ENCODE measurements around the gene NSUN6.

GRCh38 chr10:18687195-18687594, 35.8 kb upstream of the NSUN6 start:
- no peak for TF ChIP-seq NFYB (IDR thresholded peaks at IDR 0.05; ENCODE audit: insufficient read depth, low read depth, low read length)
- TF ChIP-seq, protein P1, sequence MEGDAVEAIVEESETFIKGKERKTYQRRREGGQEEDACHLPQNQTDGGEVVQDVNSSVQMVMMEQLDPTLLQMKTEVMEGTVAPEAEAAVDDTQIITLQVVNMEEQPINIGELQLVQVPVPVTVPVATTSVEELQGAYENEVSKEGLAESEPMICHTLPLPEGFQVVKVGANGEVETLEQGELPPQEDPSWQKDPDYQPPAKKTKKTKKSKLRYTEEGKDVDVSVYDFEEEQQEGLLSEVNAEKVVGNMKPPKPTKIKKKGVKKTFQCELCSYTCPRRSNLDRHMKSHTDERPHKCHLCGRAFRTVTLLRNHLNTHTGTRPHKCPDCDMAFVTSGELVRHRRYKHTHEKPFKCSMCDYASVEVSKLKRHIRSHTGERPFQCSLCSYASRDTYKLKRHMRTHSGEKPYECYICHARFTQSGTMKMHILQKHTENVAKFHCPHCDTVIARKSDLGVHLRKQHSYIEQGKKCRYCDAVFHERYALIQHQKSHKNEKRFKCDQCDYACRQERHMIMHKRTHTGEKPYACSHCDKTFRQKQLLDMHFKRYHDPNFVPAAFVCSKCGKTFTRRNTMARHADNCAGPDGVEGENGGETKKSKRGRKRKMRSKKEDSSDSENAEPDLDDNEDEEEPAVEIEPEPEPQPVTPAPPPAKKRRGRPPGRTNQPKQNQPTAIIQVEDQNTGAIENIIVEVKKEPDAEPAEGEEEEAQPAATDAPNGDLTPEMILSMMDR (IDR thresholded peaks at IDR 0.05 in 2 of 3, conservative IDR thresholded peaks at IDR 0.05 in 1 of 3; ENCODE audit: control insufficient read depth in 2 of 3, extremely low read depth in 1 of 3, insufficient read depth in 1 of 3, low read depth in 3 of 3, low read length in 3 of 3), result no peak
- TF ChIP-seq ESRRA (IDR thresholded peaks at IDR 0.05; ENCODE audit: low read length), result no peak
- no peak for TF ChIP-seq DPF2 (IDR thresholded peaks at IDR 0.05)
- no peak for TF ChIP-seq ZNF384 (IDR thresholded peaks at IDR 0.05; ENCODE audit: borderline replicate concordance, low read depth, low read length)
- TF ChIP-seq CHD2 (IDR thresholded peaks at IDR 0.05; ENCODE audit: borderline replicate concordance, low read depth, low read length), result no peak
- no peak for TF ChIP-seq USF2 (IDR thresholded peaks at IDR 0.05; ENCODE audit: borderline replicate concordance, low read depth, low read length)
- TF ChIP-seq, protein P2, sequence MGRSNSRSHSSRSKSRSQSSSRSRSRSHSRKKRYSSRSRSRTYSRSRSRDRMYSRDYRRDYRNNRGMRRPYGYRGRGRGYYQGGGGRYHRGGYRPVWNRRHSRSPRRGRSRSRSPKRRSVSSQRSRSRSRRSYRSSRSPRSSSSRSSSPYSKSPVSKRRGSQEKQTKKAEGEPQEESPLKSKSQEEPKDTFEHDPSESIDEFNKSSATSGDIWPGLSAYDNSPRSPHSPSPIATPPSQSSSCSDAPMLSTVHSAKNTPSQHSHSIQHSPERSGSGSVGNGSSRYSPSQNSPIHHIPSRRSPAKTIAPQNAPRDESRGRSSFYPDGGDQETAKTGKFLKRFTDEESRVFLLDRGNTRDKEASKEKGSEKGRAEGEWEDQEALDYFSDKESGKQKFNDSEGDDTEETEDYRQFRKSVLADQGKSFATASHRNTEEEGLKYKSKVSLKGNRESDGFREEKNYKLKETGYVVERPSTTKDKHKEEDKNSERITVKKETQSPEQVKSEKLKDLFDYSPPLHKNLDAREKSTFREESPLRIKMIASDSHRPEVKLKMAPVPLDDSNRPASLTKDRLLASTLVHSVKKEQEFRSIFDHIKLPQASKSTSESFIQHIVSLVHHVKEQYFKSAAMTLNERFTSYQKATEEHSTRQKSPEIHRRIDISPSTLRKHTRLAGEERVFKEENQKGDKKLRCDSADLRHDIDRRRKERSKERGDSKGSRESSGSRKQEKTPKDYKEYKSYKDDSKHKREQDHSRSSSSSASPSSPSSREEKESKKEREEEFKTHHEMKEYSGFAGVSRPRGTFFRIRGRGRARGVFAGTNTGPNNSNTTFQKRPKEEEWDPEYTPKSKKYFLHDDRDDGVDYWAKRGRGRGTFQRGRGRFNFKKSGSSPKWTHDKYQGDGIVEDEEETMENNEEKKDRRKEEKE (IDR thresholded peaks at IDR 0.05), result no peak

Data from GM12878 (cell line).